Esophagus squamous epithelium (tissue), 5 donors: Measurements from ENCODE around the gene LPAR6. TPM values are rescaled to one million over a fixed set of nuclear protein-coding genes. Genes with fewer than 3 reads are reported as not detected.
A peak's percentile ranks its signal among the peaks of the same experiment; 100 is the strongest.
"Not testable (repeated sequence)": the region's sequence is repeated elsewhere in the genome, so short reads cannot be mapped to it uniquely, and the experiment has no call there.

Experiments used
- DNase-seq: peaks from one replicate; lab custom pipeline; 2025; lab: John Stamatoyannopoulos, UW
- H3K27ac ChIP-seq, 4 donors: fragments of 200-600 bp; sonication (generic); one replicate each; pipeline ENCODE4 v1.5.1; 2016 to 2019; ENCODE audit warnings: mild to moderate bottlenecking in 1 of 4
- H3K27me3 ChIP-seq, 4 donors: fragments of 200-600 bp; sonication (generic); 1 replicate in 3 of 4; 2 replicates in 1 of 4; pipeline versions ENCODE4 v1.5.1 to v1.6.0; 2017 to 2021; ENCODE audit warnings: antibody characterized with exemption in 1 of 4
- H3K36me3 ChIP-seq, 3 donors: fragments of 200-600 bp; sonication (generic); one replicate each; pipeline ENCODE4 v1.5.1; 2016 to 2019
- H3K4me1 ChIP-seq, 3 donors: fragments of 200-600 bp; sonication (generic); one replicate each; pipeline ENCODE4 v1.5.1; 2017 to 2019
- H3K4me3 ChIP-seq, 4 donors: fragments of 200-600 bp; sonication (generic); 1 replicate in 3 of 4; 2 replicates in 1 of 4; pipeline ENCODE4 v1.5.1; 2016 to 2019; ENCODE audit warnings: mild to moderate bottlenecking in 2 of 4, moderate library complexity in 1 of 4
- H3K9me3 ChIP-seq, 3 donors: fragments of 200-600 bp; sonication (generic); one replicate each; pipeline ENCODE4 v1.5.1; 2016 to 2019
- POLR2A ChIP-seq, 4 donors: fragments of 450-650 bp; IDR thresholded peaks; one replicate each; pipeline ENCODE4 v1.6.1; 2017; ENCODE audit warnings: antibody characterized with exemption in 4 of 4, mild to moderate bottlenecking in 4 of 4, moderate library complexity in 3 of 4
- WGBS, 2 donors: methylation state at CpG; one replicate each; pipeline ENCODE4 v1.1.5; 2018; 5-methylcytosine and 5-hydroxymethylcytosine counted together
- intact Hi-C: fragments of 100-400 bp; cut with DNase I; formaldehyde crosslinking; loops from one replicate; pipeline ENCODE4 v1.15.0; 2022
- total RNA-seq, 4 donors: library from RNA; depleted of rRNA; stranded (reverse); fragments of >200 nt; gene quantifications; one replicate each; pipeline ENCODE4 v1.1.0, GENCODE V29; 2016
- TF ChIP-seq, protein P1 (sequence below), 6 experiments: fragments of 450-650 bp in 4 of 6; fragments of 200-600 bp in 2 of 6; sonication (generic) in 2 of 6; IDR thresholded peaks; one replicate each; pipeline ENCODE4 v1.5.1; 2016 to 2019; ENCODE audit warnings: antibody characterized with exemption in 6 of 6, mild to moderate bottlenecking in 4 of 6, moderate library complexity in 4 of 6
- donor health status: DM: yes; HTN: yes; CAD: no.

Gene LPAR6
- total RNA-seq, 4 donors from 2014 or later: 50.6 to 102 (median 82.2) TPM

DNA sequence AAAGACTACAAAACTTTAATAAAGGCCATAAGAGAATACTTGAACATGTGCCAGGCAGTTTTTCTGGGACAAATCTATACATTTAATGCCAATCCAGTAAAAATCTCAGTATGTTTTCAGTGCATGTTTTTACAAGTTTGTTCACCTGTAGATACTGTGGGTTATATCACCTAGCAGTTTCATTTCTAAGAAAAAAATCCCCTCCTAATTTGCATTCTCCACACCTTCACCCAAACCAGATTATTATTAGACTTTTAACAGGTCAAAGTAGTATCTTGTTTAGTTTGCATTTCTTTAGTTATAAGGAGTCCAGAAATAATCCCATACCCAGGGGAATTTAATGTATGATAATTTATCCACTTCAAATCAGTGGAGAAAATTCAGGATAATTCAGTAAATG lies 17.0 kb upstream of the LPAR6 start:
- Histone ChIP-seq H3K27ac (no peak overlapping the region), H3K36me3 (no peaks in the 10 kb centered on the region), H3K9me3 (no peaks in the 10 kb centered on the region), H3K4me1 (peaks cover 0 to 49% (median 17%) of the 10 kb centered on the region in 3 donors), H3K4me3 (no peak overlapping the region), H3K27me3 (no peaks in the 10 kb centered on the region)
- TF ChIP-seq POLR2A (IDR thresholded peaks at IDR 0.05): no peak
- TF ChIP-seq, protein P1, sequence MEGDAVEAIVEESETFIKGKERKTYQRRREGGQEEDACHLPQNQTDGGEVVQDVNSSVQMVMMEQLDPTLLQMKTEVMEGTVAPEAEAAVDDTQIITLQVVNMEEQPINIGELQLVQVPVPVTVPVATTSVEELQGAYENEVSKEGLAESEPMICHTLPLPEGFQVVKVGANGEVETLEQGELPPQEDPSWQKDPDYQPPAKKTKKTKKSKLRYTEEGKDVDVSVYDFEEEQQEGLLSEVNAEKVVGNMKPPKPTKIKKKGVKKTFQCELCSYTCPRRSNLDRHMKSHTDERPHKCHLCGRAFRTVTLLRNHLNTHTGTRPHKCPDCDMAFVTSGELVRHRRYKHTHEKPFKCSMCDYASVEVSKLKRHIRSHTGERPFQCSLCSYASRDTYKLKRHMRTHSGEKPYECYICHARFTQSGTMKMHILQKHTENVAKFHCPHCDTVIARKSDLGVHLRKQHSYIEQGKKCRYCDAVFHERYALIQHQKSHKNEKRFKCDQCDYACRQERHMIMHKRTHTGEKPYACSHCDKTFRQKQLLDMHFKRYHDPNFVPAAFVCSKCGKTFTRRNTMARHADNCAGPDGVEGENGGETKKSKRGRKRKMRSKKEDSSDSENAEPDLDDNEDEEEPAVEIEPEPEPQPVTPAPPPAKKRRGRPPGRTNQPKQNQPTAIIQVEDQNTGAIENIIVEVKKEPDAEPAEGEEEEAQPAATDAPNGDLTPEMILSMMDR (IDR thresholded peaks at IDR 0.05): no peak
- DNase-seq: no peak
- intact Hi-C loops: no loop called here

- no peaks in the 10 kb centered on the region for H3K27me3 ChIP-seq
- intact Hi-C loops: no loop called here
- no peak overlapping the region for H3K4me3 ChIP-seq
- TF ChIP-seq POLR2A (IDR thresholded peaks at IDR 0.05): no peak
- TF ChIP-seq, protein P1 (IDR thresholded peaks at IDR 0.05): no peak
- H3K4me1 ChIP-seq: peaks cover 0 to 50% (median 18%) of the 10 kb centered on the region in 3 donors
- no peak for DNase-seq
- H3K36me3 ChIP-seq: no peaks in the 10 kb centered on the region
- 93 to 97% methylated on average over 3 of the region's 3 CpGs for WGBS, 2 donors
- no peak overlapping the region for H3K27ac ChIP-seq
- no peaks in the 10 kb centered on the region for H3K9me3 ChIP-seq
These were observed 16.1 kb upstream of the LPAR6 start for GRCh38 chr13:48429036-48429435.

DNA sequence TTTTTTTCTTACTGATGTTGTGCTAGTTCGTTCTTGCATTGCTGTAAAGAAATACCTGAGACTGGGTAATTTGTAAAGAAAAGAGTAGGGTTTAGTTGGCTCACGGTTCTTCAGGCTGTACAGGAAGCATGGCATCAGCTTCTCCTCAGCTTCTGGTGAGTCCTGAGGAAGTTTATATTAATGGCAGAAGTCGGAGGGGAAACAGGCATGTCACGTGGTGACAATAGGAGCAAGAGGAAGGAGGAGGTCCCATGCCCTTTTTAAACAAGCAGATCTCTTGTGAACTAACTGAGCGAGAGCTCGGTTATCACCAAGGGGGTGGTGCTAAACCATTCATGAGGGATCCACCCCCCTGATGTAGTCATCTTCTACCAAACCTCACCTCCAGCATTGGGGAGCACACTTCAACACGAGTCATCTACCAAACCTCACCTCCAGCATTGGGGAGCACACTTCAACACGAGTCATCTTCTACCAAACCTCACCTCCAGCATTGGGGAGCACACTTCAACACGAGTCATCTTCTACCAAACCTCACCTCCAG lies 13.9 kb upstream of the LPAR6 start:
- H3K27ac ChIP-seq: peak overlapping the region in 2 of 4 donors; percentile 32 to 42
- DNase-seq, H3K36me3 ChIP-seq, H3K4me3 ChIP-seq, H3K27me3 ChIP-seq, H3K9me3 ChIP-seq, intact Hi-C loops: not testable (repeated sequence)
- WGBS, 2 donors: 54 to 63% methylated on average over 7 to 8 of the region's 9 CpGs
- H3K4me1 ChIP-seq: peaks cover 0 to 41% (median 9%) of the 10 kb centered on the region in 3 donors

- no peak overlapping the region for H3K4me3 ChIP-seq
- H3K36me3 ChIP-seq: no peaks in the 10 kb centered on the region
- H3K9me3 ChIP-seq: peaks cover 0 to 1% (median under 1%) of the 10 kb centered on the region in 3 donors
- peak overlapping the region in 1 of 4 donors; percentile 32 for H3K27ac ChIP-seq
- intact Hi-C loops: no loop called here
- no peak for DNase-seq
- H3K27me3 ChIP-seq: no peaks in the 10 kb centered on the region
- TF ChIP-seq POLR2A (IDR thresholded peaks at IDR 0.05): no peak
- TF ChIP-seq, protein P1 (IDR thresholded peaks at IDR 0.05): no peak
- peaks cover 0 to 35% (median 4%) of the 10 kb centered on the region in 3 donors for H3K4me1 ChIP-seq
These were observed 13.1 kb upstream of the LPAR6 start for GRCh38 chr13:48426052-48426451.

DNA sequence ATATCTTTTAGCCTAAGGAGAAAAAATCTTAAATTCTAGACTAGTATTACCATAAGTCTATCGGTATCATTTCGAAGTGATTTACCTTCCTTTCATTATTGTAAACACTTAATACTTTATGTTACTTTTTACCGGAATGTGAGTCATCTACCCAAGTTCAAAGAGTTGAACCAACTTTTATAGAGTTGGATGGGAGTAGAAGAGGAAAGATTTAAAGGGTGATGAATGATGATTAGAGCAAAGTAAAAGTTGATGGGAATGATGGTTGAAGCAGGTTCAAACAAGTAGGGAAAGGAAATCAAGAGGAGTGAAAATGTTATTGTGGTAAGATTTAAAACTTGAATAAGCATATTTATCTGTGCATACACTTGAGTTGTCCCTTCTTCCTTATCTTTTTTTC lies 11.3 kb upstream of the LPAR6 start:
- intact Hi-C loops: no loop called here
- WGBS, 2 donors: 48 to 55% methylated on average over 3 of the region's 3 CpGs
- Histone ChIP-seq H3K9me3 (peaks cover 0 to 4% (median 4%) of the 10 kb centered on the region in 3 donors), H3K27me3 (no peaks in the 10 kb centered on the region), H3K4me1 (peaks cover 0 to 25% (median 4%) of the 10 kb centered on the region in 3 donors), H3K27ac (peak overlapping the region in 3 of 4 donors; percentile 36 to 78 (median 51)), H3K36me3 (no peaks in the 10 kb centered on the region), H3K4me3 (no peak overlapping the region)
- TF ChIP-seq, protein P1 (IDR thresholded peaks at IDR 0.05): no peak
- TF ChIP-seq POLR2A (IDR thresholded peaks at IDR 0.05): no peak
- DNase-seq: no peak

- H3K27ac ChIP-seq, H3K27me3 ChIP-seq, DNase-seq, H3K36me3 ChIP-seq, H3K4me3 ChIP-seq, intact Hi-C loops, H3K9me3 ChIP-seq: not testable (repeated sequence)
- H3K4me1 ChIP-seq: peaks cover 0 to 25% (median 4%) of the 10 kb centered on the region in 3 donors
- WGBS, 2 donors: 92 to 97% methylated on average over 5 of the region's 5 CpGs
These were observed 9.1 kb upstream of the LPAR6 start for GRCh38 chr13:48422003-48422402.
